Osteoblast (primary cell): Measurements from ENCODE around the gene ANKFN1. TPM values are rescaled to one million over a fixed set of nuclear protein-coding genes. Genes with fewer than 3 reads are reported as not detected.

Experiments
- DNase-seq: peaks from one replicate; pipeline ENCODE4 v3.0.0; 2011; ENCODE audit warnings: low spot score, mixed read lengths; ENCODE audit not compliant: insufficient read length; ENCODE audit errors: missing footprints
- H2AFZ ChIP-seq: 2 replicates; pipeline ENCODE4 v1.6.0; 2011; ENCODE audit warnings: mild to moderate bottlenecking, low read length
- H3K27ac ChIP-seq: 2 replicates; pipeline ENCODE4 v1.5.1; 2011; ENCODE audit warnings: mild to moderate bottlenecking, low read depth, low read length, moderate library complexity
- H3K27me3 ChIP-seq: 2 replicates; pipeline ENCODE4 v1.6.0; 2012; ENCODE audit warnings: mild to moderate bottlenecking, control low read depth, inconsistent platforms, low read length, moderate library complexity; ENCODE audit not compliant: insufficient read depth
- H3K36me3 ChIP-seq: 2 replicates; pipeline ENCODE4 v1.5.1; 2011; ENCODE audit warnings: mild to moderate bottlenecking, low read length, control low read depth, moderate library complexity; ENCODE audit not compliant: insufficient read depth
- H3K4me1 ChIP-seq: 2 replicates; pipeline ENCODE4 v1.5.1; 2011; ENCODE audit warnings: mild to moderate bottlenecking, low read length, control low read depth, moderate library complexity; ENCODE audit not compliant: insufficient read depth
- H3K4me2 ChIP-seq: 2 replicates; pipeline ENCODE4 v1.6.0; 2011; ENCODE audit warnings: mild to moderate bottlenecking, low read length; ENCODE audit not compliant: insufficient read depth
- H3K4me3 ChIP-seq: fragments of 200-600 bp; sonication (generic); 3 replicates; pipeline ENCODE4 v1.5.1; 2012; ENCODE audit warnings: mild to moderate bottlenecking, low read length, inconsistent platforms; ENCODE audit not compliant: insufficient read depth
- H3K79me2 ChIP-seq: 2 replicates; pipeline ENCODE4 v1.6.0; 2012; ENCODE audit warnings: mild to moderate bottlenecking, low read length, control low read depth, inconsistent platforms; ENCODE audit not compliant: insufficient read depth
- H3K9me3 ChIP-seq: 2 replicates; pipeline ENCODE4 v1.5.1; 2011; ENCODE audit warnings: low read depth, low read length, control low read depth
- H4K20me1 ChIP-seq: 2 replicates; pipeline ENCODE4 v1.6.0; 2012; ENCODE audit warnings: mild to moderate bottlenecking, low read length, control low read depth; ENCODE audit not compliant: insufficient read depth
- CTCF ChIP-seq: IDR thresholded peaks from 2 replicates; pipeline ENCODE4 v1.5.1; 2011; ENCODE audit warnings: mild to moderate bottlenecking, low read depth, low read length, moderate library complexity; ENCODE audit errors: extremely low read depth
- total RNA-seq: library from RNA; depleted of rRNA; stranded (reverse); fragments of >200 nt; gene quantifications from 2 replicates; pipeline ENCODE4 v1.2.3, GENCODE V29; 2012

ANKFN1 gene
- total RNA-seq, 1 donor: 0.72 TPM

DNA sequence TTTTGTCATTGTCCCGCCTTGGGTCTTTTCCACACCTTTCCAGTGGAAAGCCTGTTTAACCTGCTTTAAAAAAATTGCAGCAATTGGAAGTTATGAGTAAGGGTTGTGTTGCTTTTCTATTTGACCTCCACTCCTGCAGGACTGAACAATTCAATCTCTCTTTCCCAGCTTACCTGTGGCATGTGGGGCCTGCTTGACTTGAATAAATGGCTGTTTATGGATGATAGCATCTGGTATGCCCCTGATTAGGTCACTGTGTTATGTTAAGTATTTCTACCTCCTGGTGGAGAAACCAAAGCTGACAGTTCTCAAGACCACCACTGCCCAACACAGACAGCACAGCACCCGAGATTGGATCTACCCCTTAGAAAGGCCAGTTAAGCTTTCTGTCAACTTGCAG lies 375.4 kb downstream of the ANKFN1 start:
- H3K4me3 ChIP-seq: no peak overlapping the region

DNA sequence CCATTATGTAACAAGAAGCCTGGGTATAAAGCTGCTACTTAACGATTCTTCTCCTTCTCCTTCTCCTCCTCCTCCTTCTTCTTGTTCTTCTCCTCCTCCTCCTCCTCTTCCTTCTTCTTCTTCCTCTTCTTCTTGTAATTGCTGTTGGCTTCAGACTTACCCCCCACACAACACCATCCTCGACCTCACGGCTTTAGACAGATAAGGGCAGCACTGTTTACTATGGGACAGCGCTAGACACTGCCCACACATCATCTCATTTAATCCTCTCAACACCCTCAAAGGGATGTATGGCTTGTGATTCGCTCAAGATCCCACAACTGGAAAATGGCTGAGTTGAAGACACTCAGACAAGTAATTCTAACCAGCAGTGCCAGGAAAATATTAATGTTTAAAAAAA lies 379.7 kb downstream of the ANKFN1 start:
- H3K79me2 ChIP-seq: no peaks in the 10 kb centered on the region
- no peak overlapping the region for H3K4me2 ChIP-seq
- TF ChIP-seq CTCF: no peak
- no peaks in the 10 kb centered on the region for H3K36me3 ChIP-seq
- H3K4me1 ChIP-seq: no peaks in the 10 kb centered on the region
- H3K27me3 ChIP-seq: no peaks in the 10 kb centered on the region
- no peak overlapping the region for H3K27ac ChIP-seq
- H3K9me3 ChIP-seq: no peaks in the 10 kb centered on the region
- H2AFZ ChIP-seq: no peak overlapping the region
- H3K4me3 ChIP-seq: no peak overlapping the region
- H4K20me1 ChIP-seq: no peaks in the 10 kb centered on the region
- DNase-seq: no peak

More for the DNA sequence above, 375.4 kb downstream of the ANKFN1 start:
- Histone ChIP-seq H3K9me3 (no peaks in the 10 kb centered on the region), H3K79me2 (no peaks in the 10 kb centered on the region), H3K36me3 (no peaks in the 10 kb centered on the region), H3K27ac (no peak overlapping the region), H3K4me1 (no peaks in the 10 kb centered on the region), H4K20me1 (no peaks in the 10 kb centered on the region), H3K4me2 (no peak overlapping the region), H3K27me3 (no peaks in the 10 kb centered on the region), H2AFZ (no peak overlapping the region)
- no peak for TF ChIP-seq CTCF
- no peak for DNase-seq

DNA sequence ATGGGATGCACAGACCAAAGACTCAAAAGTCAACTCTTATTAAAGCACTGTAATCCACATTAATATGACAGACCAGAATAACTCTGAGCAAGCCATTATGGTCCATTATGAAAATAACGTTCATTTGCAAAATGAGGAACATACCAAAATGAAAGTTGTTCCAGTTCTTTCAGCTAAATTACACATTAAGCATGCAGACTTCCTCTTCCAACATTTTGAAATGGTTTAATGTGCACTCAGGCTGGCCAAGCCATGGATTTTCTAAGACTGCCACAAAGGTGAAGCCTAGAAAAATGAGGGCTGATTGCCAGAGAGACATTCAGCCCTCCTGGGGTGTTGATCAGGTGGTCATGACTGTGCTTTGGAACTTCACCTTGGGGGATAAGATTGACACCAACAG lies 383.5 kb downstream of the ANKFN1 start:
- H3K27me3 ChIP-seq: no peaks in the 10 kb centered on the region
- DNase-seq: no peak
- no peak overlapping the region for H3K27ac ChIP-seq
- no peak for TF ChIP-seq CTCF
- H4K20me1 ChIP-seq: no peaks in the 10 kb centered on the region
- no peaks in the 10 kb centered on the region for H3K4me1 ChIP-seq
- no peaks in the 10 kb centered on the region for H3K79me2 ChIP-seq
- no peak overlapping the region for H2AFZ ChIP-seq
- no peak overlapping the region for H3K4me2 ChIP-seq
- H3K9me3 ChIP-seq: no peaks in the 10 kb centered on the region
- no peak overlapping the region for H3K4me3 ChIP-seq
- H3K36me3 ChIP-seq: no peaks in the 10 kb centered on the region

- no peak for TF ChIP-seq CTCF
- no peaks in the 10 kb centered on the region for H3K36me3 ChIP-seq
- no peak overlapping the region for H3K4me3 ChIP-seq
- no peaks in the 10 kb centered on the region for H4K20me1 ChIP-seq
- H2AFZ ChIP-seq: no peak overlapping the region
- no peaks in the 10 kb centered on the region for H3K27me3 ChIP-seq
- DNase-seq: no peak
- H3K4me1 ChIP-seq: no peaks in the 10 kb centered on the region
- H3K79me2 ChIP-seq: no peaks in the 10 kb centered on the region
- H3K9me3 ChIP-seq: no peaks in the 10 kb centered on the region
- H3K4me2 ChIP-seq: no peak overlapping the region
- no peak overlapping the region for H3K27ac ChIP-seq
These were observed 387.6 kb downstream of the ANKFN1 start for GRCh38 chr17:56540836-56541235.
